ENCODE measurements around the gene FN3KRP. TPM values are rescaled to one million over a fixed set of nuclear protein-coding genes. Genes with fewer than 3 reads are reported as not detected.

Gene FN3KRP
- total RNA-seq, 1 experiment from 2014 or later = 19.7 TPM

- no peak for ATAC-seq
- no peaks in the 10 kb centered on the region for H3K4me1 Mint-ChIP-seq
- H3K27me3 Mint-ChIP-seq (ENCODE audit: low read depth) = no peaks in the 10 kb centered on the region
- TF ChIP-seq GTF2I (CRISPR knock-in tag; conservative IDR thresholded peaks at IDR 0.05) (no peak), RELA (CRISPR knock-in tag; IDR thresholded peaks at IDR 0.05; ENCODE audit: borderline replicate concordance) (no peak), ZBTB43 (CRISPR knock-in tag; IDR thresholded peaks at IDR 0.05) (no peak), SMAD4 (CRISPR knock-in tag; IDR thresholded peaks at IDR 0.05) (no peak)
- peaks cover 9% of the 10 kb centered on the region for H3K9me3 Mint-ChIP-seq
- H3K4me3 Mint-ChIP-seq = no peak overlapping the region
- CTCF ChIA-PET = interaction anchor here (0.5 to 1.5 kb wide), 3 partner anchors 18 to 37 kb away, joined by 3 to 5 read pairs (median 4); no protein-coding TSS in a partner anchor
- POLR2A ChIA-PET = no interaction called here
- DNase-seq (ENCODE audit: low spot score) = no peak
- no peaks in the 10 kb centered on the region for H3K36me3 Mint-ChIP-seq
- H3K27ac Mint-ChIP-seq = no peak overlapping the region
These were observed 29.9 kb upstream of the FN3KRP start for GRCh38 chr17:82686366-82687324.

GRCh38 chr17:82687375-82687861, 29.1 kb upstream of the FN3KRP start:
- no peaks in the 10 kb centered on the region for H3K4me1 Mint-ChIP-seq
- no peak overlapping the region for H3K27ac Mint-ChIP-seq
- CTCF ChIA-PET = interaction anchor here (1.1 to 1.6 kb wide), 3 partner anchors 19 to 133 kb away, joined by 3 to 5 read pairs (median 4); no protein-coding TSS in a partner anchor
- no peak overlapping the region for H3K4me3 Mint-ChIP-seq
- POLR2A ChIA-PET = no interaction called here
- no peak for TF ChIP-seq OVOL2 (CRISPR knock-in tag; IDR thresholded peaks at IDR 0.05; ENCODE audit: borderline replicate concordance)
- no peak for TF ChIP-seq ZBTB43 (CRISPR knock-in tag; IDR thresholded peaks at IDR 0.05)
- TF ChIP-seq AFF4 (CRISPR knock-in tag; IDR thresholded peaks at IDR 0.05; ENCODE audit: borderline replicate concordance) = no peak
- no peak for TF ChIP-seq ATF2 (CRISPR knock-in tag; IDR thresholded peaks at IDR 0.05; ENCODE audit: borderline replicate concordance, low read depth)
- no peak for TF ChIP-seq ATF3 (CRISPR knock-in tag; conservative IDR thresholded peaks at IDR 0.05)
- no peak for TF ChIP-seq HMGXB4 (CRISPR knock-in tag; IDR thresholded peaks at IDR 0.05)
- no peak for TF ChIP-seq ZNF416 (CRISPR knock-in tag; IDR thresholded peaks at IDR 0.05)
- TF ChIP-seq NR3C1 (CRISPR knock-in tag; conservative IDR thresholded peaks at IDR 0.05; ENCODE audit: low read depth) = no peak
- no peak for TF ChIP-seq GABPB1 (CRISPR knock-in tag; IDR thresholded peaks at IDR 0.05)
- TF ChIP-seq ZNF138 (CRISPR knock-in tag; conservative IDR thresholded peaks at IDR 0.05) = no peak
- TF ChIP-seq HMGA2 (CRISPR knock-in tag; IDR thresholded peaks at IDR 0.05) = no peak
- no peak for DNase-seq (ENCODE audit: low spot score)
- no peaks in the 10 kb centered on the region for H3K36me3 Mint-ChIP-seq
- peaks cover 1% of the 10 kb centered on the region for H3K9me3 Mint-ChIP-seq
- no peaks in the 10 kb centered on the region for H3K27me3 Mint-ChIP-seq (ENCODE audit: low read depth)
- ATAC-seq = no peak

Data from WTC11 (cell line).